ENCODE measurements around the gene DAPK1. TPM values are rescaled to one million over a fixed set of nuclear protein-coding genes. Genes with fewer than 3 reads are reported as not detected.

Gene DAPK1
- total and polyA plus RNA-seq, 8 donors: 9.0 to 88.7 (median 50.7) TPM

GRCh38 chr9:87479801-87480201 is 17.9 kb upstream of the DAPK1 start:
- H3K27me3 ChIP-seq: no peaks in the 10 kb centered on the region
- TF ChIP-seq EP300 (IDR thresholded peaks at IDR 0.05): no peak
- TF ChIP-seq POLR2AphosphoS5 (IDR thresholded peaks at IDR 0.05): no peak
- TF ChIP-seq, protein P1, sequence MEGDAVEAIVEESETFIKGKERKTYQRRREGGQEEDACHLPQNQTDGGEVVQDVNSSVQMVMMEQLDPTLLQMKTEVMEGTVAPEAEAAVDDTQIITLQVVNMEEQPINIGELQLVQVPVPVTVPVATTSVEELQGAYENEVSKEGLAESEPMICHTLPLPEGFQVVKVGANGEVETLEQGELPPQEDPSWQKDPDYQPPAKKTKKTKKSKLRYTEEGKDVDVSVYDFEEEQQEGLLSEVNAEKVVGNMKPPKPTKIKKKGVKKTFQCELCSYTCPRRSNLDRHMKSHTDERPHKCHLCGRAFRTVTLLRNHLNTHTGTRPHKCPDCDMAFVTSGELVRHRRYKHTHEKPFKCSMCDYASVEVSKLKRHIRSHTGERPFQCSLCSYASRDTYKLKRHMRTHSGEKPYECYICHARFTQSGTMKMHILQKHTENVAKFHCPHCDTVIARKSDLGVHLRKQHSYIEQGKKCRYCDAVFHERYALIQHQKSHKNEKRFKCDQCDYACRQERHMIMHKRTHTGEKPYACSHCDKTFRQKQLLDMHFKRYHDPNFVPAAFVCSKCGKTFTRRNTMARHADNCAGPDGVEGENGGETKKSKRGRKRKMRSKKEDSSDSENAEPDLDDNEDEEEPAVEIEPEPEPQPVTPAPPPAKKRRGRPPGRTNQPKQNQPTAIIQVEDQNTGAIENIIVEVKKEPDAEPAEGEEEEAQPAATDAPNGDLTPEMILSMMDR (IDR thresholded peaks at IDR 0.05): no peak
- TF ChIP-seq POLR2A (IDR thresholded peaks at IDR 0.05): no peak
- no peaks in the 10 kb centered on the region for H3K9me3 ChIP-seq
- H3K36me3 ChIP-seq: no peaks in the 10 kb centered on the region
- H3K4me3 ChIP-seq: no peak overlapping the region
- DNase-seq: peak in 1 of 2 donors; percentile 45
- no peak overlapping the region for H3K27ac ChIP-seq
- intact Hi-C loops (cut with DNase I; ENCODE audit: low total_unique reads): loop anchor here (5.0 kb wide), 1 partner anchor 128 kb away; no protein-coding TSS in a partner anchor
- no peaks in the 10 kb centered on the region for H3K4me1 ChIP-seq
- WGBS, 5 donors: 56 to 79% (median 70%) methylated on average over 4 of the region's 4 CpGs

- Histone ChIP-seq H3K36me3 (no peaks in the 10 kb centered on the region), H3K9me3 (no peaks in the 10 kb centered on the region), H3K4me3 (no peak overlapping the region), H3K27me3 (no peaks in the 10 kb centered on the region), H3K27ac (no peak overlapping the region), H3K4me1 (no peaks in the 10 kb centered on the region)
- DNase-seq: no peak
- intact Hi-C loops (cut with DNase I; ENCODE audit: low total_unique reads): no loop called here
- WGBS, 5 donors: 76 to 90% (median 86%) methylated on average over 4 of the region's 4 CpGs
- TF ChIP-seq EP300 (IDR thresholded peaks at IDR 0.05) (no peak), POLR2A (IDR thresholded peaks at IDR 0.05) (no peak), POLR2AphosphoS5 (IDR thresholded peaks at IDR 0.05) (no peak)
- TF ChIP-seq, protein P1 (IDR thresholded peaks at IDR 0.05): no peak
Observed at GRCh38 chr9:87481890-87482855, 15.5 kb upstream of the DAPK1 start.

- intact Hi-C loops (cut with DNase I; ENCODE audit: low total_unique reads): loop anchor here (5.0 kb wide), 1 partner anchor 148 kb away; no protein-coding TSS in a partner anchor
- TF ChIP-seq POLR2AphosphoS5 (IDR thresholded peaks at IDR 0.05): no peak
- no peak for DNase-seq
Observed at GRCh38 chr9:87490225-87490624, 7.4 kb upstream of the DAPK1 start.

DNA sequence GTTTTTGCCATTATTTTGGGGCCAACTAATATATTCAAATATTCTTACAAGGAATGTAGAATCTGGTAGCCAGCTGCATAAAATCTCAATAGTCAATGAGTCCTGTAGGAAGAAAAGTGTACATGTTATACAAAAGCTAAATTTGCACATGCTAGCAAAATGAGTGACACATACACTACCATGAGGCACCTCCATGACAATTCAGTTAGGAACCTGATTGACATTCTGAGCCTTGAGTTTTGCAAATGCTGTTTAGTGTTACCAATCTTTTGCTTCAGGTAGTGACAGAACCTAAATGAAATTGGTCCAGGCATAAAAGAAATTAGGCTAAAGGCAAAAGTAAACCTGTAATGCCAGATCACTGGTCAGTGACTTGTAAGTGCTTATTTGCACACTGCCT is 6.8 kb upstream of the DAPK1 start:
- no peak overlapping the region for H3K27ac ChIP-seq
- intact Hi-C loops (cut with DNase I; ENCODE audit: low total_unique reads): loop anchor here (5.0 kb wide), 1 partner anchor 149 kb away; no protein-coding TSS in a partner anchor
- no peaks in the 10 kb centered on the region for H3K36me3 ChIP-seq
- H3K9me3 ChIP-seq: no peaks in the 10 kb centered on the region
- no peak overlapping the region for H3K4me3 ChIP-seq
- DNase-seq: no peak
- H3K27me3 ChIP-seq: no peaks in the 10 kb centered on the region
- no peaks in the 10 kb centered on the region for H3K4me1 ChIP-seq
- no peak for TF ChIP-seq POLR2AphosphoS5 (IDR thresholded peaks at IDR 0.05)
- no peak for TF ChIP-seq EP300 (IDR thresholded peaks at IDR 0.05)
- no peak for TF ChIP-seq POLR2A (IDR thresholded peaks at IDR 0.05)
- TF ChIP-seq, protein P1 (IDR thresholded peaks at IDR 0.05): no peak

More at GRCh38 chr9:87490225-87490624, 7.4 kb upstream of the DAPK1 start:
- Histone ChIP-seq H3K36me3 (no peaks in the 10 kb centered on the region), H3K27ac (no peak overlapping the region), H3K27me3 (no peaks in the 10 kb centered on the region), H3K9me3 (no peaks in the 10 kb centered on the region), H3K4me3 (no peak overlapping the region), H3K4me1 (no peaks in the 10 kb centered on the region)

All from stomach (tissue), 9 donors.